Epithelial cell of proximal tubule (primary cell): ENCODE results near the gene GPR183. TPM values are rescaled to one million over a fixed set of nuclear protein-coding genes. Genes with fewer than 3 reads are reported as not detected.

Experiments used
- DNase-seq: peaks from one replicate; pipeline ENCODE4 v3.0.0-alpha.2; 2011; ENCODE audit warnings: low read depth
- H3K4me3 ChIP-seq: 2 replicates; pipeline ENCODE4 v1.5.1; 2011; ENCODE audit warnings: low read depth, mild to moderate bottlenecking, low read length
- total RNA-seq: library from RNA; depleted of rRNA; stranded (reverse); fragments of >200 nt; gene quantifications from 2 replicates; pipeline ENCODE4 v1.2.3, GENCODE V29; 2015
- TF ChIP-seq, protein P1 (sequence below): conservative IDR thresholded peaks from 2 replicates; pipeline ENCODE4 v1.5.1; 2012; ENCODE audit warnings: low read depth, mild to moderate bottlenecking, low read length

The GPR183 gene
- total RNA-seq, 1 donor from 2014 or later: 0.17 TPM

DNA sequence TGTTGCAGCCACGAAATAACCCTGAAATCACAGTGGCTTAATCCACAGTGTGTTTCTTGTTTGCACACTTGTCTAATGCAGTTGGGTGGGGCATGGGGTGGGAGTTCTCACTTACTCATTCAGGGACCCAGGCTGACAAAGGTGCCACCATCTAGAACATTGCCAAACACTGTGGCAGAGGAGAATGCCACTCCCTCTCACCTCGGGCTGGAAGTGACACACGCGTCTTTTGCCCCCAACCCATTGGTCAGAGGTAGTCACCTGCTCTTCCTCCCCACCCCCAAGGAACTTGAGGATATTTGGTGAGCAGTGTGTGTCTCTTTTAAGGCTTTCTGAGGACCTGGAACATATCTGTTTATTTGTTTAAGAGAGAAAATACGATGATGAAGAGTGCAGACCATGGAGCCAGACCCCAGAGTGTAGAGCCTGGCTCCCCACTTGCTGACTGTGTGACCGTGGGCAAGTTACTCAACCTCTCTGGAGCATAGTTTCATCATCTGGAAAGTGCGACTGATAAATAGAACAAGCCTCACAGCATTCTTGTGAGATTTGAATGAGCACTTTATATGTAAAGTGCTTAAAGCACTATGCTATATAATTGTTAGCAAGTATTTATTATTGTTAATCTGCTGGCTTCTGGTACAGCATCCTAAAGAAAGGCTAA lies 17.4 kb downstream of the GPR183 start:
- TF ChIP-seq, protein P1, sequence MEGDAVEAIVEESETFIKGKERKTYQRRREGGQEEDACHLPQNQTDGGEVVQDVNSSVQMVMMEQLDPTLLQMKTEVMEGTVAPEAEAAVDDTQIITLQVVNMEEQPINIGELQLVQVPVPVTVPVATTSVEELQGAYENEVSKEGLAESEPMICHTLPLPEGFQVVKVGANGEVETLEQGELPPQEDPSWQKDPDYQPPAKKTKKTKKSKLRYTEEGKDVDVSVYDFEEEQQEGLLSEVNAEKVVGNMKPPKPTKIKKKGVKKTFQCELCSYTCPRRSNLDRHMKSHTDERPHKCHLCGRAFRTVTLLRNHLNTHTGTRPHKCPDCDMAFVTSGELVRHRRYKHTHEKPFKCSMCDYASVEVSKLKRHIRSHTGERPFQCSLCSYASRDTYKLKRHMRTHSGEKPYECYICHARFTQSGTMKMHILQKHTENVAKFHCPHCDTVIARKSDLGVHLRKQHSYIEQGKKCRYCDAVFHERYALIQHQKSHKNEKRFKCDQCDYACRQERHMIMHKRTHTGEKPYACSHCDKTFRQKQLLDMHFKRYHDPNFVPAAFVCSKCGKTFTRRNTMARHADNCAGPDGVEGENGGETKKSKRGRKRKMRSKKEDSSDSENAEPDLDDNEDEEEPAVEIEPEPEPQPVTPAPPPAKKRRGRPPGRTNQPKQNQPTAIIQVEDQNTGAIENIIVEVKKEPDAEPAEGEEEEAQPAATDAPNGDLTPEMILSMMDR: no peak
- no peak for DNase-seq
- no peak overlapping the region for H3K4me3 ChIP-seq

DNA sequence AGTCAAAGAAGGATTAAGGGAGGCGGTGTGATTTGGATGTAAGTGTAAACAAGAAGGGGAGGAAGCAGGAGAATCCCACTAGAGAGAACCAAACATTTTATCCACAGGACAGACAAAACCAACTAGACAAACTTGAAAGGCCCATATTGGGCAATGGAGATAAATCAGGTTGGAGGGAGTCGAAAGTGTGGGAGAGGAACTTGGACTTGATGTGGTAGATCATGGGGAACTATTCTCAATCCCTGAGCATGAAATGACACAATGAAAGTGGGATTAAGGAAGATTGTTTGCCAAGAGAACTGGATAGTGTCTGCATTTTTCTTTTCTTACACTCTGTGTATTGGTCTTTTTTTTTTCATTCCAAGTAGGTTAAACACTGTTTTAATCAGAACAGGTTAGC lies 17.9 kb downstream of the GPR183 start:
- TF ChIP-seq, protein P1: no peak
- H3K4me3 ChIP-seq: no peak overlapping the region
- no peak for DNase-seq

DNA sequence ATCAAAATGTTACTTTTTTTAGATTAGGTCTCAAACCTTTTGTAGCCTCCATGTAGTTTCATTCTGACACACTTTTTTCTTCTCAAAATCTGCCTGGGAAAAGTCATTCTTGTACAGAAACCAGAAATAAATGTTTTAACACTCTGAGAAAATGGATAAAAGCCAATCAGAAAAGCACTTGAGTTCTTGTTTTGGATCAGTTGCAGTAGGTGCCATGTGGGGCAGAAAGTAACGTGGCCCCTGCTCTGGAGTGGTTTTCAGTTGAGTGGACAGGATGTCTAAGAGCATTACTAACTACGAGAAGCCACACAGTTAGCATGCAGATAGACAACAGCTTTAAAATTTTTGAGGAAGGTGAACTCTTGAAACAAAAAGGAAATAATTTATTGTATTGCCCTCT lies 19.1 kb downstream of the GPR183 start:
- H3K4me3 ChIP-seq: no peak overlapping the region
- TF ChIP-seq, protein P1: no peak
- DNase-seq: no peak

DNA sequence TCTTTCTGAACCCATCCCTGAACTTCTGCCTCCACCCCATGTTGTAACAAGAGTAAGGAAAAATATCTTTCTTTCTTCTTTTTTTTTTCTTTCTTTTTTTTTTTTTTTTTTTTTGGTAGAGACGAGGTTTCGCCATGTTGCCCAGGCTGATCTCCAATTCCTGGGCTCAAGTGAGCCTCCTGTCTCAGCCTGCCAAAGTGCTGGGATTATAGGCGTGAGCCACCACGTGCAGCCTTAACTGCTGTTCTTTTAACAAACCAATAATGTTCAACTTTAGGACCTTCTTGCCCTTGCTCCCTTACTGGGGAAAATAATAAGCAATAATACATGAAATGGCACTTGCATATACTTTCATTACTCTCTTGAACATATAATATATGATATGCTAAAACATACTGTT lies 19.6 kb downstream of the GPR183 start:
- TF ChIP-seq, protein P1: no peak
- no peak overlapping the region for H3K4me3 ChIP-seq
- DNase-seq: no peak

DNA sequence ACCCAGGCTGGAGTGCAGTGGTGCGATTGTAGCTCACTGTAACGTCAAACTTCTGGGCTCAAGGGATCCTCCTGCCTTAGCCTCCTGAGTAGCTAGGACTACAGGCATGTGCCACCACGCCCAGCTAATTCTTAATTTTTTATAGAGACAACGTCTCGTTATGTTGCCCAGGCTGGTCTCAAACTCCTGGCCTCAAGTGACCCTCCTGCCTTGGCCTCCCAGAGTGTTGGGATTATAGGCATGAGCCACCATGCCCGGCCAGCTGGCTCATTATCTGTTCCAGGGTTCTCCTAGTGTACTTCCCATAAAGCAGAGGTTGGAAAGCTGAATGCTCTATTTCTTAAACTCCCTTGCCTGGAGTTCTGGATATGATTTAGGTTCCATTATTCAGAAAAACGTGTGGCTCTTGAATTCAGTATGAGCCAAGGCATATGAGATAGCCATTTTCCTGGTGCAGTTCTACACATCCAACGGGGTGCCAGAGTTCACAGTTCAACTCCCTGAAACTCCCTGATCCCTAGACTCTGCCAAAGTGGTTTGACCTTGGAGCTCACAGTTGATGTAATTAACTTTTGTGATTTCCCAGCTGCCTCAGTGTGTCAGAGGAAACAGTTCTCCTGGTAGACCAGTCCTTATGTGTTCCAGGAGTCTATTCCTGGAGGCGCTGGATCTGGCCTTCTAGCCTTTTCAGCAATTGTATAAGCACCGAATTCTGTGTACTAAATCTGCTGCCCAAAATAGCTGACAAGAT lies 21.6 kb downstream of the GPR183 start:
- TF ChIP-seq, protein P1: no peak
- no peak overlapping the region for H3K4me3 ChIP-seq
- no peak for DNase-seq

DNA sequence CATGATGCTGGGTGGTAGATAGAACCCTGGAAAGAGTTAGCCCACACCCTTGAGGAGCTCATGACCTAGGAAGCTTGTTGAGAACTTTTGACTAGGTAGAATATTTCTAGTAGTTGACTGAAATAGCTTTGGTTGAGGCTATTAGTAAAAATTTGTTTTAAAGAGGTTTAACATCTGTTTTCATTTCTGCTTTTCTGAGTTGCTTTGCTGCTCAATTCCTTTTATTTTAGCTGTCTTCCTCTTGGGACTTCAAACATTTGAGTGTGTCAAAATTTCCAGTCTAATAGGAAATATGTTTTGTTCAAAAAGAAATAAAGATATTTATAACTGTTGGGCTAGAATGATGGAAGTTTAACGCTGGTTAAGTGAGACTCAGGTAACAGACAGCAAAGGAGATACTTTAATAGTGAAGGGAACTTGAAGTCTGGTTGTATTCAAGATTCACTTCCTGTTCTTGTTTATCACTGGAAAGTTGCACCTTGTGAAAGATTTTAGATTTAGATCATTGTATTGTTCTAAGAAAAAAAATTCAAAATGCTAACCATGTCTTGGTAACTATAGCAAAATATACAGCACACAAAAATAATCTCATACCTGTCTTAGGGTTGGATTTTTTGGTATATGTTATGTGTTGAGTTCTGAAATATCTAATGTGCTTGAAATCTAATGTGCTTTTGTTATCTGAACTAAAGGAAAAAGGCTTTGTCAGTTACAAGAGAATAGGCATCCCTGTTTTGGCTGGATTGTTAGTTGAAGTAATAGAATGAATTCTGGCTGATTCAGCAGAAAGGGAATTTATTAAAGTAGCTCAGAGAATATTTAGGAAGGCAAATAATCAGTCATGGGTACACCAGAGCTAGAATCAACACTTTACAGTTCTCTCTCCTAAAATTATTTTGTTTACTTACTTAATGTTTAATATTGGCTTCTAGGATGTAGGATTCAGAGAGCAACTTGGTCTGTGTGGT lies 24.7 kb downstream of the GPR183 start:
- TF ChIP-seq, protein P1: no peak
- H3K4me3 ChIP-seq: no peak overlapping the region
- DNase-seq: no peak
